NCI-H2107 (cell line): Measurements from ENCODE around the gene KCNIP4.

Experiments used
- DNase-seq: peaks from one replicate; lab custom pipeline; 2025; lab: John Stamatoyannopoulos, UW

KCNIP4 gene

GRCh38 chr4:21191317-21191716 is 757.3 kb downstream of the KCNIP4 start:
- DNase-seq, result no peak

- no peak for DNase-seq
Observed at GRCh38 chr4:21184788-21185187, 763.8 kb downstream of the KCNIP4 start.

- DNase-seq, result no peak
Observed at GRCh38 chr4:21181716-21182115, 766.9 kb downstream of the KCNIP4 start.

- DNase-seq, result no peak
Observed at GRCh38 chr4:21177871-21178270, 770.7 kb downstream of the KCNIP4 start.

- DNase-seq, result no peak
Observed at GRCh38 chr4:21177092-21177491, 771.5 kb downstream of the KCNIP4 start.

- no peak for DNase-seq
Observed at GRCh38 chr4:21167711-21168110, 780.9 kb downstream of the KCNIP4 start.

GRCh38 chr4:21155367-21155766 is 793.2 kb downstream of the KCNIP4 start:
- no peak for DNase-seq

- no peak for DNase-seq
Observed at GRCh38 chr4:21139327-21139726, 809.2 kb downstream of the KCNIP4 start.

- DNase-seq, result no peak
Observed at GRCh38 chr4:21136051-21136630, 812.4 kb downstream of the KCNIP4 start.

GRCh38 chr4:21134994-21135393 is 813.6 kb downstream of the KCNIP4 start:
- DNase-seq, result no peak

- DNase-seq, result no peak
Observed at GRCh38 chr4:21130606-21131005, 818.0 kb downstream of the KCNIP4 start.

GRCh38 chr4:21126014-21126512 is 822.5 kb downstream of the KCNIP4 start:
- no peak for DNase-seq

GRCh38 chr4:21118301-21118700 is 830.3 kb downstream of the KCNIP4 start:
- no peak for DNase-seq

- no peak for DNase-seq
Observed at GRCh38 chr4:21117541-21118180, 830.9 kb downstream of the KCNIP4 start.

GRCh38 chr4:21113496-21114223 is 834.9 kb downstream of the KCNIP4 start:
- no peak for DNase-seq

- no peak for DNase-seq
Observed at GRCh38 chr4:21102667-21103066, 845.9 kb downstream of the KCNIP4 start.

GRCh38 chr4:21097865-21098264 is 850.7 kb downstream of the KCNIP4 start:
- DNase-seq, result no peak

GRCh38 chr4:21097026-21097425 is 851.5 kb downstream of the KCNIP4 start:
- DNase-seq, result no peak

GRCh38 chr4:21092531-21092930 is 856.0 kb downstream of the KCNIP4 start:
- DNase-seq, result no peak

GRCh38 chr4:21090094-21090666 is 858.4 kb downstream of the KCNIP4 start:
- no peak for DNase-seq

- DNase-seq, result no peak
Observed at GRCh38 chr4:21083413-21083812, 865.2 kb downstream of the KCNIP4 start.

- no peak for DNase-seq
Observed at GRCh38 chr4:21077967-21078366, 870.6 kb downstream of the KCNIP4 start.

- DNase-seq, result no peak
Observed at GRCh38 chr4:21067351-21067750, 881.2 kb downstream of the KCNIP4 start.
